ENCODE data around the gene RIMOC1. TPM values are rescaled to one million over a fixed set of nuclear protein-coding genes. Genes with fewer than 3 reads are reported as not detected.
A peak's percentile ranks its signal among the peaks of the same experiment; 100 is the strongest.

The RIMOC1 gene
- total RNA-seq: 12.9 TPM
- long read RNA-seq, full-length matches to known transcripts: 1 of 1 reads
- long read RNA-seq, partial matches to known transcripts: 0 of 1 reads
- long read RNA-seq, other reads (novel, unspliced or antisense): 0 of 1 reads

- DNase-seq (ENCODE audit: missing footprints): peak; percentile 99
- intact Hi-C loops (cut with DNase I): loop anchor here (1.0 to 2.0 kb wide), 2 partner anchors 21 to 34 kb away; partner anchors contain the start of genes FBXO4 and OXCT1
- peak; percentile 99 for ATAC-seq
Observed at GRCh38 chr5:41903892-41904799, at the start of gene RIMOC1. TSS of gene RIMOC1 (plus strand) at chr5:41904344. CDS start at chr5:41904368, 24 bp downstream.

GRCh38 chr5:41856644-41857491, 47.3 kb upstream of the RIMOC1 start:
- intact Hi-C loops (cut with DNase I): loop anchor here (2.0 to 5.0 kb wide), 3 partner anchors 68 to 910 kb away; partner anchors contain the start of gene FBXO4
- peak; percentile 75 for ATAC-seq
- no peak for DNase-seq (ENCODE audit: missing footprints)

- DNase-seq (ENCODE audit: missing footprints) (no peak), ATAC-seq (no peak)
- intact Hi-C loops (cut with DNase I): loop anchor here (2.0 to 5.0 kb wide), 3 partner anchors 67 to 909 kb away; partner anchors contain the start of gene FBXO4
Observed at GRCh38 chr5:41857989-41858388, 46.2 kb upstream of the RIMOC1 start.

- ATAC-seq: no peak
- intact Hi-C loops (cut with DNase I): loop anchor here (5.0 kb wide), 1 partner anchor 198 kb away; no protein-coding TSS in a partner anchor
- no peak for DNase-seq (ENCODE audit: missing footprints)
Observed at GRCh38 chr5:41858890-41859289, 45.3 kb upstream of the RIMOC1 start.

- intact Hi-C loops (cut with DNase I): loop anchor here (5.0 to 10.0 kb wide), 2 partner anchors 561 to 1028 kb away; partner anchors contain the start of gene GHR
- no peak for ATAC-seq
- DNase-seq (ENCODE audit: missing footprints): no peak
Observed at GRCh38 chr5:41863871-41864486, 40.2 kb upstream of the RIMOC1 start.

GRCh38 chr5:41869151-41869723, 34.9 kb upstream of the RIMOC1 start:
- intact Hi-C loops (cut with DNase I): loop anchor here (10.0 kb wide), 1 partner anchor 556 kb away; the partner anchor contains the start of gene GHR
- DNase-seq (ENCODE audit: missing footprints) (peak; percentile 89), ATAC-seq (peak; percentile 93)

GRCh38 chr5:41869724-41870626, 34.2 kb upstream of the RIMOC1 start, which contains the start of gene OXCT1:
TSS of gene OXCT1 (minus strand) at chr5:41870425. CDS start at chr5:41870358, 67 bp downstream.
- intact Hi-C loops (cut with DNase I): loop anchor here (1.0 to 10.0 kb wide), 2 partner anchors 34 to 555 kb away; partner anchors contain the start of genes GHR and RIMOC1
- ATAC-seq (peak; percentile 82), DNase-seq (ENCODE audit: missing footprints) (peak; percentile 94)

GRCh38 chr5:41870627-41871048, 33.5 kb upstream of the RIMOC1 start:
- peak; percentile 37 for DNase-seq (ENCODE audit: missing footprints)
- intact Hi-C loops (cut with DNase I): loop anchor here (1.0 kb wide), 1 partner anchor 34 kb away; the partner anchor contains the start of gene RIMOC1
- ATAC-seq: no peak

GRCh38 chr5:41871852-41872251, 32.3 kb upstream of the RIMOC1 start:
- no peak for DNase-seq (ENCODE audit: missing footprints)
- intact Hi-C loops (cut with DNase I): no loop called here
- no peak for ATAC-seq

GRCh38 chr5:41874512-41875060, 29.6 kb upstream of the RIMOC1 start:
- no peak for DNase-seq (ENCODE audit: missing footprints)
- no peak for ATAC-seq
- intact Hi-C loops (cut with DNase I): no loop called here

- no peak for DNase-seq (ENCODE audit: missing footprints)
- intact Hi-C loops (cut with DNase I): no loop called here
- ATAC-seq: no peak
Observed at GRCh38 chr5:41875121-41875520, 29.0 kb upstream of the RIMOC1 start.

- intact Hi-C loops (cut with DNase I): no loop called here
Observed at GRCh38 chr5:41876678-41877077, 27.5 kb upstream of the RIMOC1 start.

GRCh38 chr5:41877408-41877807, 26.7 kb upstream of the RIMOC1 start:
- no peak for DNase-seq (ENCODE audit: missing footprints)
- intact Hi-C loops (cut with DNase I): no loop called here
- ATAC-seq: no peak

More at GRCh38 chr5:41876678-41877077, 27.5 kb upstream of the RIMOC1 start:
- no peak for DNase-seq (ENCODE audit: missing footprints)
- ATAC-seq: no peak

GRCh38 chr5:41878173-41878572, 26.0 kb upstream of the RIMOC1 start:
- DNase-seq (ENCODE audit: missing footprints) (no peak), ATAC-seq (no peak)
- intact Hi-C loops (cut with DNase I): no loop called here

- intact Hi-C loops (cut with DNase I): no loop called here
- DNase-seq (ENCODE audit: missing footprints) (no peak), ATAC-seq (no peak)
Observed at GRCh38 chr5:41878643-41879478, 25.3 kb upstream of the RIMOC1 start.

GRCh38 chr5:41882765-41883164, 21.4 kb upstream of the RIMOC1 start:
- ATAC-seq: no peak
- no peak for DNase-seq (ENCODE audit: missing footprints)
- intact Hi-C loops (cut with DNase I): no loop called here
